Pulmonary artery endothelial cell (primary cell): ENCODE measurements around the gene CXorf51A. TPM values are rescaled to one million over a fixed set of nuclear protein-coding genes. Genes with fewer than 3 reads are reported as not detected.
"Not testable (repeated sequence)": the region's sequence is repeated elsewhere in the genome, so short reads cannot be mapped to it uniquely, and the experiment has no call there.

Source experiments
- DNase-seq: peaks from one replicate; pipeline ENCODE4 v3.0.0-alpha.2; 2011; ENCODE audit warnings: low read depth, low spot score
- total RNA-seq: library from RNA; depleted of rRNA; stranded (reverse); fragments of >200 nt; gene quantifications from 2 replicates; pipeline ENCODE4 v1.2.3, GENCODE V29; 2014

Gene CXorf51A
- not detected in 2 replicates for total RNA-seq

DNA sequence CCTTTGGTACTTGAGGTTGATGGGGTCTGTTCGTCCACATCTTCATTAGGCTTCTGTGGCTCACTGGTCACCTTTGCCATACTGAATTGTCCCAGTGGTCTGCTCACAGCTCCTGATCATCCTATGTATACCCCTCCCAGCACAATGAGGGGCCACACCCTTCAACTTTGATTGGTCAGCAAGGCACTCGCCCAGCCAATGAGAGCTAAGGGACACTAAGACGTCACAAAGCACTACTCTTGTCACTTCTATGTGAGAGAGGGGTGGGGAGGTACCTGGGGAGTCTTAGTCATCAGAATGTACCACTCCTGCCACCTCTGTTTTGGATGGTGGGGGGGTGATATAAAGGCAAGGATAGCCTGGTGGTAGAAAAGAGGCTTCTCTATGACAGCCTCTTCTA, at the start of gene CXorf51A:
TSS of gene CXorf51A (minus strand) at position 101 of the 400 bp plus-strand sequence. CDS start at position 80, 21 bp downstream.
- not testable (repeated sequence) for DNase-seq

DNA sequence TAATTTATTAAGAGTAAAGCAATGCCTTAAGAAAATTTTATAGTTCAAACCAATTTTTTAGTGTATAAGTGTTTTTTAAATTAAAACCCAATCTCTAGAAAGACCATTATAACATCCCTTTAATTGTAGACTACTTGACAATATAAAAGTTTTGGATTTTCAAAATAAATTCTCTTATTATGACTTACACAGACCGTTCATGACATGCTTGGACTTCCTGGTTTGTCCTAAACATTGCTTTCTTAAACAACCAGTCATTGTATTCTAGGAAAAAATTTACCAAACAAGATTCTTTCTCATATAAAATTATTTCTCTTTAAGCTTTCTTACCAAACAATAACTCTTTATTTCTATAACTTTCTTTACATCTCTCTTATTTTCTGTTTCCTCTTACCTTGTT, 49.0 kb upstream of the CXorf51A start:
- no peak for DNase-seq

DNA sequence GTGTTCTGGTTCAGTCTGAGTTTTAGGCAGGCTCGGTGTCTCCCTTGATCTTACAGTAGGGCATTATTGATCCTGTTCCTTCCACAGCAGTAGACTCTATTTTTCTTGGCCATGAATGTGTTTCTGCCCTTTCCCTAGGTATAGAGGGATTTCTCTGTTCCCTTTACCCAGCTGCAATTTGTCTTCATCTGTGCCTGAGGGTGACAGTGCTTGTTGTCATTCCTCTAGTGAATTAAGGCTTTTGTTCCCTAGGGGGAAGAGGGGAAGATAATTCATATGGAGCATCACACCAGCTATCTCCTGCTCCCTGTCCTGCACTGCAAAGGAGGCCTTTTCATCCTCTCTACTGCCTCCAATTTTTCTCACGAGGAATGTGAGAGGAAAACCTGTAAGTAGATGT, 39.7 kb upstream of the CXorf51A start:
- DNase-seq = no peak

DNA sequence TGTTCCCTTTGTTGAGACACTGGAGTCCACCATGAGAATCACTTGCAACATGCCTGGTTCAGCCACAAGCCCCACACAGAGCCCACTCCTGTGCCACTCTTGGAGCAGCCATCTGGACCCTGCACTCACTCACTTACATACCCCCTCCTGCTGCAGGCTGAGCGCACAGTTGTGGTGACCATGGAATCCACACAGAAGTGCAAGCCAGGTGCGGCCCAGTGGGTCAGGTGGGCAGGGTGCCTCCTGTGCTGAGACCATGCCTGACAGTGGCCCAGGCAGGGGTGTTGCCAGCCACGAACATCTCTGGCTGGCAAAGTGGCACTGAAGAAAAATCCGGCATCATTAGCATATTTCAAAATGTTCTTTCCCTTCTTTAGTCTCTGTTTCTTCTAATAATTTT, 17.4 kb upstream of the CXorf51A start:
- no peak for DNase-seq

DNA sequence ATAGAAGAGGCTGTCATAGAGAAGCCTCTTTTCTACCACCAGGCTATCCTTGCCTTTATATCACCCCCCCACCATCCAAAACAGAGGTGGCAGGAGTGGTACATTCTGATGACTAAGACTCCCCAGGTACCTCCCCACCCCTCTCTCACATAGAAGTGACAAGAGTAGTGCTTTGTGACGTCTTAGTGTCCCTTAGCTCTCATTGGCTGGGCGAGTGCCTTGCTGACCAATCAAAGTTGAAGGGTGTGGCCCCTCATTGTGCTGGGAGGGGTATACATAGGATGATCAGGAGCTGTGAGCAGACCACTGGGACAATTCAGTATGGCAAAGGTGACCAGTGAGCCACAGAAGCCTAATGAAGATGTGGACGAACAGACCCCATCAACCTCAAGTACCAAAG, 5.1 kb downstream of the CXorf51A start, which contains the start of gene CXorf51B:
TSS of gene CXorf51B (plus strand) at position 301 of the 400 bp plus-strand sequence. CDS start at position 322, 21 bp downstream.
- DNase-seq = not testable (repeated sequence)

Other genes starting within 250 kb of the CXorf51A start
- gene CXorf51B, start 5.0 kb downstream of the CXorf51A start, total RNA-seq = not detected in 2 replicates